Heart left ventricle (tissue), 16 donors: ENCODE results near the gene ALDH4A1. TPM values are rescaled to one million over a fixed set of nuclear protein-coding genes. Genes with fewer than 3 reads are reported as not detected.
A peak's percentile ranks its signal among the peaks of the same experiment; 100 is the strongest.

Experiments
- ATAC-seq, 4 donors: fragments of 200-7000 bp; cut with Tn5 transposase; one replicate each; pipeline ENCODE4 v1.9.1; 2020 to 2022; ENCODE audit warnings: moderate library complexity in 4 of 4, mild to moderate bottlenecking in 3 of 4, moderate number of reproducible peaks in 1 of 4
- DNase-seq, 5 donors: peaks; one replicate each; pipeline ENCODE4 v3.0.0-alpha.2; 2020
- H3K27ac ChIP-seq, 12 donors: fragments of 200-600 bp; sonication (generic) in 4 of 12; one replicate each; pipeline versions ENCODE4 v1.5.0 to v1.8.0; 2016 to 2022; ENCODE audit warnings: mild to moderate bottlenecking in 2 of 12
- H3K27me3 ChIP-seq, 9 donors: fragments of 200-600 bp; sonication (generic) in 2 of 9; one replicate each; pipeline versions ENCODE4 v1.5.1 to v1.8.0; 2016 to 2022; ENCODE audit warnings: mild to moderate bottlenecking in 3 of 9
- H3K36me3 ChIP-seq, 9 donors: fragments of 200-600 bp; sonication (generic) in 2 of 9; one replicate each; pipeline versions ENCODE4 v1.5.0 to v1.8.0; 2018 to 2022; ENCODE audit warnings: mild to moderate bottlenecking in 2 of 9
- H3K4me1 ChIP-seq, 12 donors: fragments of 200-600 bp; sonication (generic) in 4 of 12; one replicate each; pipeline versions ENCODE4 v1.5.0 to v1.8.0; 2016 to 2022; ENCODE audit warnings: mild to moderate bottlenecking in 3 of 12
- H3K4me3 ChIP-seq, 12 donors: fragments of 200-600 bp; sonication (generic) in 4 of 12; one replicate each; pipeline versions ENCODE4 v1.5.0 to v1.8.0; 2017 to 2022; ENCODE audit warnings: mild to moderate bottlenecking in 9 of 12, moderate library complexity in 4 of 12
- H3K9me3 ChIP-seq, 12 donors: fragments of 200-600 bp; sonication (generic) in 4 of 12; one replicate each; pipeline versions ENCODE4 v1.5.0 to v1.8.0; 2016 to 2022; ENCODE audit warnings: mild to moderate bottlenecking in 1 of 12
- POLR2A ChIP-seq, 2 donors: fragments of 450-650 bp; IDR thresholded peaks; one replicate each; pipeline ENCODE4 v1.6.1; 2017; ENCODE audit warnings: antibody characterized with exemption in 2 of 2, mild to moderate bottlenecking in 2 of 2, moderate library complexity in 2 of 2
- WGBS, 4 donors: extraction: QIAGEN DNeasy Blood & Tissue Kit in 2 of 4; methylation state at CpG; one replicate each; pipeline versions ENCODE4 v1.1.5 to v1.1.7; 2013 to 2018; 5-methylcytosine and 5-hydroxymethylcytosine counted together
- intact Hi-C, 10 donors: fragments of 100-400 bp; cut with DNase I; formaldehyde crosslinking; loops; one replicate each; pipeline versions ENCODE4 v1.11.1 to v1.14.2; 2022
- polyA plus RNA-seq, 2 donors: library from polyadenylated mRNA; stranded (reverse); fragments of 200-250 nt; gene quantifications; one replicate each; pipeline ENCODE4 v1.2.3, GENCODE V29; 2013
- total RNA-seq, 9 donors: library from RNA; depleted of rRNA in 2 of 9; stranded (reverse); fragments of >200 nt in 2 of 9; fragmentation: NEBNext Ultra II Directional in 3 of 9; extraction: Animal tissue kit (Norgen Biotek cat#: 25700) in 3 of 9; gene quantifications; one replicate each; pipeline versions ENCODE4 v1.1.0 to v1.2.4, GENCODE V29; 2016 to 2023
- TF ChIP-seq, protein P1 (sequence below), 12 donors: fragments of 200-600 bp; sonication (generic) in 4 of 12; IDR thresholded peaks; one replicate each; pipeline versions ENCODE4 v1.5.0 to v1.8.0; 2018 to 2022; ENCODE audit warnings: antibody characterized with exemption in 12 of 12, mild to moderate bottlenecking in 5 of 12
- donor health status: ischemic (EF 13 %, LVEDD 7.1; RV severe dilation, severe dysfunction).
- donor health status: healthy with polysubstance abuse.
- donor health status: DM: no; HTN: yes; CAD: no.
- donor health status: DM: no; HTN: no; CAD: no.
- donor health status: ischemic (EF 25% LVEDD 6.9; RV normal size, moderate dysfunction).
- donor health status: ischemic (EF 25% LVEDD 5.7; RV mildly dilated, moderate dysfunction).
- donor health status: healthy.
- donor health status: DM: yes; HTN: yes; CAD: no.
- donor health status: ischemic (EF 35%, LVEDD 5.7; RV mildly dilated, moderate dysfunction).
- donor health status: nonischemic (EF 11% LVEDD 7.7; RV severe dilation, severe dysfunction).
- donor health status: DM: yes; HTN: yes; CAD: no.
- donor health status: PGD.
- donor health status: ischemic (EF 29% LVEDD 5.4; RV normal size, mild dysfunction).
- donor health status: nonischemic (EF 23%, LVEDD 6.1; RV moderate dilation, normal function).

ALDH4A1 gene
- total and polyA plus RNA-seq, 11 donors: 20.8 to 57.6 (median 30.6) TPM

DNA sequence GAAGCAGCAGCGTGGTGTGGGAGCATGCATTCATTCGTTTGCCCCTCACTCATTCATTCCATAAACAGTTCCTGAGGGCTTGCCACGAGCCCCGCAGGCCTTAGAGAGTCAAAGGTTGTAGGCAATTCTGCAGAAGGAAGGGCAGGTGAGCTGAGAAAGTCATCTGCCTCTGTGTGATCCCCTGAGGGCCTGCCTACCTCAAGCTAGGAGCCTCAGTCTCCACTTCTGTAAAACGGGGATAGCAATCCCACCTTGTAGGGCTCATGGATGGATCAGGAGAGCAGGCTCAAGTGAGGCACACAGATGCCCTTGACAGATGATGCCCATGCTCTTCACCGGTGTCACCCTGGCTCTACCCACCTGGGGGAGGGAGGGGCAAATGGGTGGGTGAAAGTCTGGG, 26.6 kb upstream of the ALDH4A1 start:
- Histone ChIP-seq H3K36me3 (no peaks in the 10 kb centered on the region), H3K27ac (peak overlapping the region in 1 of 12 donors; percentile 97), H3K4me3 (no peak overlapping the region), H3K9me3 (no peaks in the 10 kb centered on the region), H3K4me1 (peaks cover 15 to 54% (median 41%) of the 10 kb centered on the region in 12 donors), H3K27me3 (no peaks in the 10 kb centered on the region)
- ATAC-seq (no peak), DNase-seq (no peak)
- TF ChIP-seq, protein P1, sequence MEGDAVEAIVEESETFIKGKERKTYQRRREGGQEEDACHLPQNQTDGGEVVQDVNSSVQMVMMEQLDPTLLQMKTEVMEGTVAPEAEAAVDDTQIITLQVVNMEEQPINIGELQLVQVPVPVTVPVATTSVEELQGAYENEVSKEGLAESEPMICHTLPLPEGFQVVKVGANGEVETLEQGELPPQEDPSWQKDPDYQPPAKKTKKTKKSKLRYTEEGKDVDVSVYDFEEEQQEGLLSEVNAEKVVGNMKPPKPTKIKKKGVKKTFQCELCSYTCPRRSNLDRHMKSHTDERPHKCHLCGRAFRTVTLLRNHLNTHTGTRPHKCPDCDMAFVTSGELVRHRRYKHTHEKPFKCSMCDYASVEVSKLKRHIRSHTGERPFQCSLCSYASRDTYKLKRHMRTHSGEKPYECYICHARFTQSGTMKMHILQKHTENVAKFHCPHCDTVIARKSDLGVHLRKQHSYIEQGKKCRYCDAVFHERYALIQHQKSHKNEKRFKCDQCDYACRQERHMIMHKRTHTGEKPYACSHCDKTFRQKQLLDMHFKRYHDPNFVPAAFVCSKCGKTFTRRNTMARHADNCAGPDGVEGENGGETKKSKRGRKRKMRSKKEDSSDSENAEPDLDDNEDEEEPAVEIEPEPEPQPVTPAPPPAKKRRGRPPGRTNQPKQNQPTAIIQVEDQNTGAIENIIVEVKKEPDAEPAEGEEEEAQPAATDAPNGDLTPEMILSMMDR (IDR thresholded peaks at IDR 0.05): no peak
- no peak for TF ChIP-seq POLR2A (IDR thresholded peaks at IDR 0.05)
- 79 to 93% (median 92%) methylated on average over 2 to 6 of the region's 6 CpGs for WGBS, 4 donors
- intact Hi-C loops: no loop called here

DNA sequence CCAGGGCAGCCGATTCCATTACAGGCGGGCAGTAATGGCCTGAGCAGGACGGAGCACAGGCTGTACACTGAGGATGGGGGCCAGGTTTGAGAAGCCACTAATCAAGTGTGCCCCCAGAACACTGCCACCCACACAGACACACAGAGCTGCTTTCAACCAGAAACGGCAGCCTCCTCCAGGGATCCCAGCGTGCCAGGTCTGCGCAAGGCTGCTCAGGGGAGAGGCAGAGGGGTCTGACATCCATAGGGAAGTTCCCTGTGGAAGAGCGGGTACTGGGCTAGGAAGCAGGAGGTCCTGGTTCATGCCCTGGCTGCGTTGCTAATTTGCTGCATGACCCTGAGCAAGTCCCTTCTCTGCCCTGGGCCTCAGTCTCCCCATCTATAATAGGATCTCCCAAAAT, 26.1 kb upstream of the ALDH4A1 start:
- Histone ChIP-seq H3K4me1 (peaks cover 16 to 60% (median 47%) of the 10 kb centered on the region in 12 donors), H3K36me3 (no peaks in the 10 kb centered on the region), H3K9me3 (no peaks in the 10 kb centered on the region), H3K27me3 (no peaks in the 10 kb centered on the region), H3K4me3 (peak overlapping the region in 1 of 12 donors; percentile 46), H3K27ac (peak overlapping the region in 7 of 12 donors; percentile 82 to 97 (median 92))
- no peak for DNase-seq
- intact Hi-C loops: no loop called here
- no peak for ATAC-seq
- TF ChIP-seq, protein P1 (IDR thresholded peaks at IDR 0.05): no peak
- no peak for TF ChIP-seq POLR2A (IDR thresholded peaks at IDR 0.05)
- 79 to 87% (median 84%) methylated on average over 5 to 8 of the region's 8 CpGs for WGBS, 4 donors

DNA sequence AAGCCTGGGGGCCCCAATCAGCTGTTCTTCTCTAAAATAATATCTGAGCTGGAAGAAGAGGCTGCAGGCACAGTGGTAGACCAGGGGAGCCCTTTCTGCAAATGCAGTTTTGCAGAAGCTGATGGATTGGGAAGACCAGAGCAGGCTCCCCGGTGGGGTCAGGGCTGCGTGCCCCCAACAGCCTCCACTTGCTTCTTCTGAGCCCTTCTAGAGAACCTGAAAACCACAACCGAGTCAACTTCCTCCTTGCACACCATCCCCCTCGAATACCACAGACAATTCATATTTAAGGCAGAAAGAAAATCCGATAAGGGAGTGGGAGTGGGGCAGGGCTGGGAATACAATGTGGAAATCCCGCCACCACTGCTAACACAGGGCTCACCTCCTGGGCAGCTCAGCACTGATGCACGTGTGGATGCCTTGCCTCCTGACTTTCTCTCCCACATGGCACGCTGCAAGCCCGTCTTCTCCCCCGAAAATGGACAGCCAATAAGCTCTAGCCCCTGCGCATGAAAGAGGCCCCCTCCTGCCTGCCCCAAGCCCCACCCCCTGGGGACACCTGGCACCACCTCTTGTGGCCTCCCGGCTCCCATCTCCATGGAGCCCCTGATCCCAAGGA, 25.4 kb upstream of the ALDH4A1 start:
- Histone ChIP-seq H3K4me1 (peaks cover 17 to 61% (median 53%) of the 10 kb centered on the region in 12 donors), H3K27ac (peak overlapping the region in 11 of 12 donors; percentile 75 to 97 (median 89)), H3K9me3 (no peaks in the 10 kb centered on the region), H3K4me3 (peak overlapping the region in 2 of 12 donors; percentile 31 to 46), H3K27me3 (no peaks in the 10 kb centered on the region), H3K36me3 (no peaks in the 10 kb centered on the region)
- TF ChIP-seq, protein P1 (IDR thresholded peaks at IDR 0.05): no peak
- no peak for TF ChIP-seq POLR2A (IDR thresholded peaks at IDR 0.05)
- WGBS, 4 donors: 57 to 84% (median 68%) methylated on average over 12 of the region's 12 CpGs
- no peak for DNase-seq
- intact Hi-C loops: no loop called here
- ATAC-seq: no peak

DNA sequence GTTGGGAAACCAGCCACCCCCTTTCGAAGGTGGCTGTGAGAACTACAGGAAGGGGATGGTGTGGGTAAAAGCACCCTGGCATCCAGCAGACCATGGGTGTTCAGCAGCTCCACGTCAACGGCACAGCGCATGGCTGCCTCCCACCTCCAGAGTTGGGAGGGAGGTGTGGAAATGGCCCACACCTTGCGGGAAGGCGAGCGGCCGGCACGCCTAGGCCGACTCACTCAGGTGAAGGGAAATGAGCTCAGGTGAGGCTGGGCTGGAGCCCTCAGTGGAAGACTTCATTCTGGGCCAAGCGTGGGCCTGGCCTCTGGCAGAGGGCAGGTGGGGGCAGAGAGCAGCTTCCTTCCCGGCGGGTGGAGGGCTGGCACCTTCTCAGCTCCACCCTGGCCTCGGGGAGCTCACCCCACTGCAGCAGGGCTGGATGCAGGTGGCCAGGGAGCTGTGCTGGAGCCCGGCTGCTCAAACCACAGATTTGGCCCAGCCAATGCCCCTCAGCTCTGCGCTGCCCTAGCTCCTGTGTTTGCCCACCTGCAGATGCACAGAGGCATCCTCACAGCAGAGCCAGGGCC, 24.8 kb upstream of the ALDH4A1 start:
- Histone ChIP-seq H3K9me3 (no peaks in the 10 kb centered on the region), H3K4me1 (peaks cover 23 to 67% (median 59%) of the 10 kb centered on the region in 12 donors), H3K4me3 (peak overlapping the region in 5 of 12 donors; percentile 18 to 46 (median 24)), H3K36me3 (no peaks in the 10 kb centered on the region), H3K27me3 (no peaks in the 10 kb centered on the region), H3K27ac (peak overlapping the region; percentile 75 to 97 (median 88))
- no peak for DNase-seq
- intact Hi-C loops: no loop called here
- no peak for TF ChIP-seq POLR2A (IDR thresholded peaks at IDR 0.05)
- TF ChIP-seq, protein P1 (IDR thresholded peaks at IDR 0.05): no peak
- ATAC-seq: no peak
- WGBS, 4 donors: 65 to 85% (median 72%) methylated on average over 12 to 16 of the region's 16 CpGs
